B cell (primary cell): Measurements from ENCODE around the gene POU4F3.

Experiments
- EZH2 ChIP-seq: IDR thresholded peaks from 2 replicates; pipeline ENCODE4 v1.6.1; 2012; ENCODE audit warnings: borderline replicate concordance, low read depth, mild to moderate bottlenecking, moderate library complexity, low read length; ENCODE audit not compliant: insufficient read depth, poor library complexity, severe bottlenecking
- TF ChIP-seq, protein P1 (sequence below): fragments of 200-600 bp; IDR thresholded peaks from one replicate; pipeline ENCODE4 v1.8.0; 2022; ENCODE audit warnings: antibody characterized with exemption, mild to moderate bottlenecking

DNA sequence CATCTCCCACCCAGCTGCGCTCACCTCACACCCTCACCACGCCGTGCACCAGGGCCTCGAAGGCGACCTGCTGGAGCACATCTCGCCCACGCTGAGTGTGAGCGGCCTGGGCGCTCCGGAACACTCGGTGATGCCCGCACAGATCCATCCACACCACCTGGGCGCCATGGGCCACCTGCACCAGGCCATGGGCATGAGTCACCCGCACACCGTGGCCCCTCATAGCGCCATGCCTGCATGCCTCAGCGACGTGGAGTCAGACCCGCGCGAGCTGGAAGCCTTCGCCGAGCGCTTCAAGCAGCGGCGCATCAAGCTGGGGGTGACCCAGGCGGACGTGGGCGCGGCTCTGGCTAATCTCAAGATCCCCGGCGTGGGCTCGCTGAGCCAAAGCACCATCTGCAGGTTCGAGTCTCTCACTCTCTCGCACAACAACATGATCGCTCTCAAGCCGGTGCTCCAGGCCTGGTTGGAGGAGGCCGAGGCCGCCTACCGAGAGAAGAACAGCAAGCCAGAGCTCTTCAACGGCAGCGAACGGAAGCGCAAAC, 1.1 kb downstream of the POU4F3 start:
- TF ChIP-seq, protein P1, sequence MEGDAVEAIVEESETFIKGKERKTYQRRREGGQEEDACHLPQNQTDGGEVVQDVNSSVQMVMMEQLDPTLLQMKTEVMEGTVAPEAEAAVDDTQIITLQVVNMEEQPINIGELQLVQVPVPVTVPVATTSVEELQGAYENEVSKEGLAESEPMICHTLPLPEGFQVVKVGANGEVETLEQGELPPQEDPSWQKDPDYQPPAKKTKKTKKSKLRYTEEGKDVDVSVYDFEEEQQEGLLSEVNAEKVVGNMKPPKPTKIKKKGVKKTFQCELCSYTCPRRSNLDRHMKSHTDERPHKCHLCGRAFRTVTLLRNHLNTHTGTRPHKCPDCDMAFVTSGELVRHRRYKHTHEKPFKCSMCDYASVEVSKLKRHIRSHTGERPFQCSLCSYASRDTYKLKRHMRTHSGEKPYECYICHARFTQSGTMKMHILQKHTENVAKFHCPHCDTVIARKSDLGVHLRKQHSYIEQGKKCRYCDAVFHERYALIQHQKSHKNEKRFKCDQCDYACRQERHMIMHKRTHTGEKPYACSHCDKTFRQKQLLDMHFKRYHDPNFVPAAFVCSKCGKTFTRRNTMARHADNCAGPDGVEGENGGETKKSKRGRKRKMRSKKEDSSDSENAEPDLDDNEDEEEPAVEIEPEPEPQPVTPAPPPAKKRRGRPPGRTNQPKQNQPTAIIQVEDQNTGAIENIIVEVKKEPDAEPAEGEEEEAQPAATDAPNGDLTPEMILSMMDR, result no peak
- no peak for TF ChIP-seq EZH2
